GM12801 (cell line): ENCODE data around the gene TMTC4.

Experiments used
- TF ChIP-seq, protein P1 (sequence below): IDR thresholded peaks from one replicate; pipeline ENCODE4 v1.5.1; 2011; ENCODE audit warnings: control low read depth; ENCODE audit not compliant: insufficient read length; ENCODE audit errors: extremely low read depth

Gene TMTC4

DNA sequence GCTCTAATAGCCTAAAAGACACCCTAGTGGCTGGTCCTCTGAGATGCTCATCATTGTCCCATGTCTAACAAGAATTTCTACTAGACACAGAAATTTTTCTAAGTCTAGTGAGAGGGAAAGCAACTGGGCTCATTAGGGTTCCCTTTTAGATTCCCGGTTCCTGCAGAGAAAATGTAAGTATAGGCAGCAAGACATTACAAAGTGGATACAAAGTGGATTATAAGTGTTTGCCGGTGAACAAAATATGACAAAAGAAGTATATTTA is 20.8 kb upstream of the TMTC4 start:
- TF ChIP-seq, protein P1, sequence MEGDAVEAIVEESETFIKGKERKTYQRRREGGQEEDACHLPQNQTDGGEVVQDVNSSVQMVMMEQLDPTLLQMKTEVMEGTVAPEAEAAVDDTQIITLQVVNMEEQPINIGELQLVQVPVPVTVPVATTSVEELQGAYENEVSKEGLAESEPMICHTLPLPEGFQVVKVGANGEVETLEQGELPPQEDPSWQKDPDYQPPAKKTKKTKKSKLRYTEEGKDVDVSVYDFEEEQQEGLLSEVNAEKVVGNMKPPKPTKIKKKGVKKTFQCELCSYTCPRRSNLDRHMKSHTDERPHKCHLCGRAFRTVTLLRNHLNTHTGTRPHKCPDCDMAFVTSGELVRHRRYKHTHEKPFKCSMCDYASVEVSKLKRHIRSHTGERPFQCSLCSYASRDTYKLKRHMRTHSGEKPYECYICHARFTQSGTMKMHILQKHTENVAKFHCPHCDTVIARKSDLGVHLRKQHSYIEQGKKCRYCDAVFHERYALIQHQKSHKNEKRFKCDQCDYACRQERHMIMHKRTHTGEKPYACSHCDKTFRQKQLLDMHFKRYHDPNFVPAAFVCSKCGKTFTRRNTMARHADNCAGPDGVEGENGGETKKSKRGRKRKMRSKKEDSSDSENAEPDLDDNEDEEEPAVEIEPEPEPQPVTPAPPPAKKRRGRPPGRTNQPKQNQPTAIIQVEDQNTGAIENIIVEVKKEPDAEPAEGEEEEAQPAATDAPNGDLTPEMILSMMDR, result no peak

- TF ChIP-seq, protein P1, result no peak
Measured at GRCh38 chr13:100694722-100695508, 20.3 kb upstream of the TMTC4 start.

GRCh38 chr13:100689191-100689590 is 14.6 kb upstream of the TMTC4 start:
- TF ChIP-seq, protein P1, result no peak

GRCh38 chr13:100680131-100680530 is 5.5 kb upstream of the TMTC4 start:
- TF ChIP-seq, protein P1, result no peak

DNA sequence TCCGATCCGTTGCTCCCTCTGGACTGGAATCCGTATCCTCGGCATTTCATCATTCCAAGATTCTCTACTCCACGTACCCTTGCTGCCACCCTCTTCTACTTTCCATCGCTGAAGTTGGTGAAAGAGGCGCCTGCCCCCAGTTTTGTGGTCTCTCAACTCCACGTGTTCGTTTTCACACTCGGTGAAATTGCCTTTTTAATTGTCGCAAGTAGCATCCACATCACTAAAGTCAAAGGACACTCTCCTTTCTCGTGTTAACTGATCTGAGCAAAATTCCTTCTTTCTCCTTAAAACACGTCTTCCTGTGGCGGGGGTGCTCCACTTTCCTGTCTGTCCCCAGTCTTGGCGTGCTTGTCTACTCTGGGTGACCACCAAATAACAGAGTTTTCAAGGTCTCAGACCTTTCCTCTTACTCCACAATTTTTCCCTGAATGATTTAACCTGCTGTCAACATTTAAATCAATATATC is 1.1 kb upstream of the TMTC4 start:
- TF ChIP-seq, protein P1, result no peak

DNA sequence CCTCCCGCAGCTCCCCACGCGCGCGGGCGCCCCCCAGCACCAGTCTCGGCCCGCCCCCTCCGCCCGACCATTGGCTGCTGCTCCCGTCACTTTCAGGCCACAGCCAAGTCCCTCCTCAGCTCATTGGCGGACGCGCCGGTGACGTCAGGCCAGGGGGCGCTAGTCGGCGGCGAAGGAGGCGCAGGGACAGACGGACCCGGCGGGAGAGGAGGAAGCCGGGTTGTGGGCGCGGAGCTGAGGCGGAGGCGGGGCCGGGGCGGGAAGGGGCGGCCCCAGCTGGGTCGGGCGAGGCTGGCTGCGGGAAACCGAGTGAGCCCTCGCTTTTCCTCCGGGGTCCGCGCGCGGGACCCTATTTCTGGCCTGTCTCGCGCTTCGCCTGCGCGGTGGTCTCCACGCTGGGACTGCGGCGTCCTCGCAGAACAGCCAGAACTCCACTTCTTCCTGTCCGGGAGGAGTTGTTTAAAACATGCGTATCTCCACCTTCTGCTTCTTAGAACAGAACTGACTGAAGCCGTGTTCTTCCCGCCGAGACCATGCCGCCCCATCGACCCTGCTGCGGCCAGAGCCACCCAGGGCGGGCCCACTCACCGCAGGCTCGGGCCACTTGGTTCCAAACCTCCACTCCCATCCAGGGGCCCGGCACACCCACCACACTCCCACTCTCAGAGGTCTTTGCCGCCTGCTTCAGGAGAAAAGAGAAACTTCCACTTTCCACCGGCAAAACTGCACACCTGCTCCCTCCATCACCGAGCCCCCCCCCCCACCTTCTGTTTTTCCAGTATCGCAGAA is 471 bp upstream of the TMTC4 start:
- TF ChIP-seq, protein P1, result no peak

DNA sequence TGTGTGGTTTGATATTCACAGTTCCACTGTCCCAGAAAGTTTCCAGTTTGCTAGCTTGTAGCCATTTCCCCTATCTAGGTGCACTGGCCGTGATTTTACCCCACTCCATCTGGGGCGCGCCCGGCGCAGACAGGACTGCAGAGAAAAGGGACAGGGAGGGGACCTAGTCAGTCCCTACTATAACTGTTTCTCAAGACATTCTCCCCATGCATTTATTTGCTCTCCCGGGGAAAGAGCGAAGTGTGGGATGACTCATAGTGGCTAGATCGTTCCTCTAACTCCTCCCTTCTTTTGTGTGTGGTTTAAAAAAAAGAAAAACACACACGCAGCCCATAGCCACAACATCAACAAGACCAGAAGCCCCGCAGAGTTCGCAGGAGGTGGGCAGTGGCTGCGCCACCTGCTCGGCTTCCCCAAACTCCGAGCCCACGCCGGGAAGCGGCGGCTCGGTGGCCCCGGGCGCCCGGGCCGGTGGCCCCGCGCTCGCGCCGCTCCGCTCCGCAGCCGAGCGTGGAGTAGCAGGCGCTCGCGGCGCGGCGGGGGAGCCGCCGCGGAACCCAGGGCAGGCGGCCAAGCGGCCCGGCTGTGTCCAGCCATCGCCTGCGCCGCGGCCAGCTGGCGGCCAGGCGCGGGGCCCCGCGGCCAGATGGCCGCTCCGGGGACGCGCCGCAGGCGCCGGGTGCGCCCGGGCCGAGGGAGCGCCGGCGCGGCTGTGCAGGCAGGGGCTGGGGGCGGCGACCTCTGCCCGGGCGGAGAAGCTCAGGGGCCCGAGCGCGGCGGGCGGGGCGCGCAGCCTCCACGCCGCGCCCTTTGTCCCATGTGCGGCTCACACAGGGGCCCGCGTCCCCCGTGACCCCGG is 653 bp downstream of the TMTC4 start:
- TF ChIP-seq, protein P1, result no peak
